HEK293 (cell line): ENCODE results near the gene SAFB.

ENCODE experiments used
- CTCF ChIP-seq: fragments of 450-650 bp; formaldehyde crosslinking; IDR thresholded peaks from 2 replicates; pipeline ENCODE4 v1.5.1; 2016; ENCODE audit warnings: missing biosample characterization, missing genetic modification characterization
- HOXA7 ChIP-seq: sonication (generic); formaldehyde crosslinking; IDR thresholded peaks from 2 replicates; pipeline ENCODE4 v1.8.1; 2022; ENCODE audit warnings: missing genetic modification reagents, borderline replicate concordance
- MZF1 ChIP-seq: fragments of 450-650 bp; formaldehyde crosslinking; IDR thresholded peaks from 2 replicates; pipeline ENCODE4 v1.5.1; 2017; ENCODE audit warnings: missing biosample characterization, missing genetic modification characterization, borderline replicate concordance
- REST ChIP-seq: fragments of 450-650 bp; formaldehyde crosslinking; IDR thresholded peaks from 2 replicates; pipeline ENCODE4 v1.5.1; 2016; ENCODE audit warnings: missing biosample characterization, missing genetic modification characterization
- SP2 ChIP-seq: fragments of 450-650 bp; formaldehyde crosslinking; IDR thresholded peaks from 2 replicates; pipeline ENCODE4 v1.5.1; 2016; ENCODE audit warnings: missing biosample characterization, missing genetic modification characterization
- ZNF121 ChIP-seq: fragments of 450-650 bp; formaldehyde crosslinking; IDR thresholded peaks from 2 replicates; pipeline ENCODE4 v1.5.1; 2016; ENCODE audit warnings: missing biosample characterization, missing genetic modification characterization
- ZNF16 ChIP-seq: fragments of 450-650 bp; formaldehyde crosslinking; IDR thresholded peaks from 2 replicates; pipeline ENCODE4 v1.5.1; 2016; ENCODE audit warnings: low read depth, missing biosample characterization, missing genetic modification characterization
- ZNF280D ChIP-seq: fragments of 450-650 bp; formaldehyde crosslinking; IDR thresholded peaks from 2 replicates; pipeline ENCODE4 v1.5.1; 2016; ENCODE audit warnings: missing biosample characterization, missing genetic modification characterization
- ZNF350 ChIP-seq: fragments of 450-650 bp; formaldehyde crosslinking; IDR thresholded peaks from 2 replicates; pipeline ENCODE4 v1.5.0; 2017; ENCODE audit warnings: missing biosample characterization, mild to moderate bottlenecking, missing genetic modification characterization
- ZNF362 ChIP-seq: fragments of 450-650 bp; formaldehyde crosslinking; IDR thresholded peaks from 2 replicates; pipeline ENCODE4 v1.5.1; 2016; ENCODE audit warnings: missing biosample characterization, missing genetic modification characterization
- ZNF37A ChIP-seq: fragments of 450-650 bp; IDR thresholded peaks from 2 replicates; pipeline ENCODE4 v1.5.1; 2018; ENCODE audit warnings: missing biosample characterization, missing genetic modification characterization
- ZNF530 ChIP-seq: fragments of 450-650 bp; formaldehyde crosslinking; IDR thresholded peaks from 2 replicates; pipeline ENCODE4 v1.5.1; 2016; ENCODE audit warnings: low read depth, missing biosample characterization, missing genetic modification characterization
- ZNF654 ChIP-seq: fragments of 450-650 bp; formaldehyde crosslinking; IDR thresholded peaks from 2 replicates; pipeline ENCODE4 v1.5.1; 2016; ENCODE audit warnings: low read depth, missing biosample characterization, missing genetic modification characterization
- ZNF792 ChIP-seq: fragments of 450-650 bp; formaldehyde crosslinking; IDR thresholded peaks from 2 replicates; pipeline ENCODE4 v1.5.1; 2016; ENCODE audit warnings: missing biosample characterization, missing genetic modification characterization

- no peak for TF ChIP-seq CTCF (tag by site-specific recombination)
- no peak for TF ChIP-seq REST
- TF ChIP-seq ZNF37A (tag by site-specific recombination): no peak
- TF ChIP-seq ZNF792 (tag by site-specific recombination): no peak
- TF ChIP-seq ZNF362 (tag by site-specific recombination): no peak
- TF ChIP-seq ZNF280D (tag by site-specific recombination): no peak
- TF ChIP-seq HOXA7 (CRISPR knock-in tag): no peak
- no peak for TF ChIP-seq ZNF350
- TF ChIP-seq ZNF530 (tag by site-specific recombination): no peak
- TF ChIP-seq MZF1 (tag by site-specific recombination): no peak; the same call in 1 of the 2 replicates
- TF ChIP-seq ZNF16: peak; percentile 41; the same call in 1 of the 2 replicates
- TF ChIP-seq ZNF121: no peak
- TF ChIP-seq SP2: no peak
- no peak for TF ChIP-seq ZNF654 (tag by site-specific recombination)
Measured at GRCh38 chr19:5697022-5697889, 74.4 kb downstream of the SAFB start.
